ENCODE data around the gene JMJD1C. TPM values are rescaled to one million over a fixed set of nuclear protein-coding genes. Genes with fewer than 3 reads are reported as not detected.
"Not testable (repeated sequence)": the region's sequence is repeated elsewhere in the genome, so short reads cannot be mapped to it uniquely, and the experiment has no call there.

Gene JMJD1C
- polyA plus RNA-seq, 3 donors = 88.6 to 121 (median 109) TPM

DNA sequence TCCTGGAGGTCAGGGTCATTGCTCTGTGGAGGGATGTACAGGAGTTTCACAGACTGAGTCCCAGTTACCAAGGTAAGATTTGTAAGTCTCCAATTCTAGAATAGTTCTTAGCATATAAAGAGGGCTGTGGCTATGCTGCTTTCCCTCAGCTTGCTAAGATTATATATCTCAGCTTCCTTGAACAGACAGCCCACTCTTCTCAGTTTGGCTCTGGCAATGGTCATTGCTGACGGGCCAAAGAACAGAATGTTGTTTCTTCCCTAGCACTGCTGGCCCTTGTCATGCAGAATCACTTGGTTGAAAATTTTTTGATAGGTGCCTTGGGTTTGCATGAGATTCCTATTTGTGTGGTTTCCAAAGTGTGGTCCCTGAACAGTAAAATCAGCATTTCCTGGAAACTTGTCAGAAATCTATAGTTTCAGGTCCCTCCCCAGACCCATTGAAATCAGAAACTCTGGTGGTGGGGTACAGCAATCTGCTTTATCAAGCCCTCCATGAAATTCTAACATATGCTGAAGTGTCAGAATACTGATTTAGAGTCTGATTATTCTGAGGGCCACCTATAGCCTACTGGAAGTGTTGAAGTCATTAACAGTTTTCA is 294.4 kb downstream of the JMJD1C start:
- no peak for DNase-seq (ENCODE audit: extremely low read depth in 1 of 11, low read depth in 9 of 11, low spot score in 4 of 11)

GRCh38 chr10:63169624-63170023 is 296.2 kb downstream of the JMJD1C start:
- DNase-seq (ENCODE audit: extremely low read depth in 1 of 11, low read depth in 9 of 11, low spot score in 4 of 11) = no peak

- no peak for DNase-seq (ENCODE audit: extremely low read depth in 1 of 11, low read depth in 9 of 11, low spot score in 4 of 11)
Measured at GRCh38 chr10:63168821-63169462, 296.8 kb downstream of the JMJD1C start.

DNA sequence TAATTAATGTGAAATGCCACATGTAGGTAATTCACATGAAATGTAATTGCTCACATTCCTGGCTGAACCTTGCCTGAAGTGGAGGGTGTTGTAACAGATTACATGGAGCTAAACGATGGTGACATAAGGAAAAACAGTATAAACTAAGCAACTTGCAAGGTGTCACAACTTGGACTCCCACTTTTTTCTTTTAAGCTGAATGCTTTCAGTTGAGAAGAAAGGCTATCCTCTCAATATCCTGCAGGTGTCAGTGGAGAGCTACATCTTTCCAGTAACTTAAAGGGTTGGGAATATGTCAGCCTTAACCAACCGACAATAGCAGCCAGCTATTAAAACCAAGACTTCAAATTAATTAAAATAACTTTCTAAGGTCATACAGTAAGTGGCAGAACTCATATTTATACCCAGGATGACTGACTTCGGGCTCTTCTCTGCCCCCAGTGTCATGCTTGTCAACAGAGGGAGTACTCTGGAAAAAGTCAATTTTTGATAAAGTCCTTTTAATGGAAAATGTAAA is 299.0 kb downstream of the JMJD1C start:
- DNase-seq (ENCODE audit: extremely low read depth in 1 of 11, low read depth in 9 of 11, low spot score in 4 of 11) = peak; percentile 55 to 84 (median 67)

DNA sequence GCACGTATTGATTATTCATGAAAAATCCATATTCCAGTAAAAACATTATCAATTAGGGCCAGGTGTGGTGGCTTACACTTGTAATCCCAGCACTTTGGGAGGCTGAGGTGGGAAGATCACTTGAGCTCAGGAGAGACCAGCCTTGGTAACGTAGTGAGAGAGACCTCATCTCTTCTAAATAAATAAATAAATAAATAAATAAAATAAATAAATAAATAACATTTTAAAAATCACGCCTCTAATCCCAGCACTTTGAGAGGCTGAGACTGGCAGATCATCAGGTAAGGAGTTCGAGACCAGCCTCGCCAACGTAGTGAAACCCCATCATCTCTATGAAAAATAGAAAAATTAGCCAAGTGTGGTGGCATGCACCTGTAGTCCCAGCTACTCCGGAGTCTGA is 300.5 kb downstream of the JMJD1C start:
- DNase-seq (ENCODE audit: extremely low read depth in 1 of 11, low read depth in 9 of 11, low spot score in 4 of 11) = no peak

- DNase-seq (ENCODE audit: extremely low read depth in 1 of 11, low read depth in 9 of 11, low spot score in 4 of 11) = no peak
Measured at GRCh38 chr10:63164166-63164623, 301.6 kb downstream of the JMJD1C start.

DNA sequence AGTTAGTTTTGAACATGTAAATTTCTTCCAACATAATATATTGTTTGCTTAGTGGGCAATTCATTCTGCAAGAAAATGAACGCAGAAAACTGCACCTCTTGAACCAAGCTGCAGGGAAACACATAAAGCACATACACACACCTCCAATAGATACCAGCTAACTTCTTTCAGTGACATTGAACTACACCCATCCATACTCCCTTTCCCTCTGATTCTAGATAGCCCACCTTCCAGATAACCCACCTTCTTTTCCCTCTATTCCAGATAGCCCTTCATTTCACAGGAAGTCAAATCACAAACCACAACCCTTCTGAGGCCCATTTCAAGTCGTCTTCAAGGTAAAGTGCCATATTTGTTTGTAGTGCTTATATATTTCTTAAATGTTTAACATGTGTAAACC is 304.2 kb downstream of the JMJD1C start:
- no peak for DNase-seq (ENCODE audit: extremely low read depth in 1 of 11, low read depth in 9 of 11, low spot score in 4 of 11)

GRCh38 chr10:63157845-63158624 is 307.7 kb downstream of the JMJD1C start:
- DNase-seq (ENCODE audit: extremely low read depth in 1 of 11, low read depth in 9 of 11, low spot score in 4 of 11) = peak; percentile 53 to 80 (median 72)

- no peak for DNase-seq (ENCODE audit: extremely low read depth in 1 of 11, low read depth in 9 of 11, low spot score in 4 of 11)
Measured at GRCh38 chr10:63156236-63156635, 309.5 kb downstream of the JMJD1C start.

GRCh38 chr10:63155388-63156020 is 310.3 kb downstream of the JMJD1C start:
- no peak for DNase-seq (ENCODE audit: extremely low read depth in 1 of 11, low read depth in 9 of 11, low spot score in 4 of 11)

- DNase-seq (ENCODE audit: extremely low read depth in 1 of 11, low read depth in 9 of 11, low spot score in 4 of 11) = no peak
Measured at GRCh38 chr10:63154546-63155387, 311.0 kb downstream of the JMJD1C start.

DNA sequence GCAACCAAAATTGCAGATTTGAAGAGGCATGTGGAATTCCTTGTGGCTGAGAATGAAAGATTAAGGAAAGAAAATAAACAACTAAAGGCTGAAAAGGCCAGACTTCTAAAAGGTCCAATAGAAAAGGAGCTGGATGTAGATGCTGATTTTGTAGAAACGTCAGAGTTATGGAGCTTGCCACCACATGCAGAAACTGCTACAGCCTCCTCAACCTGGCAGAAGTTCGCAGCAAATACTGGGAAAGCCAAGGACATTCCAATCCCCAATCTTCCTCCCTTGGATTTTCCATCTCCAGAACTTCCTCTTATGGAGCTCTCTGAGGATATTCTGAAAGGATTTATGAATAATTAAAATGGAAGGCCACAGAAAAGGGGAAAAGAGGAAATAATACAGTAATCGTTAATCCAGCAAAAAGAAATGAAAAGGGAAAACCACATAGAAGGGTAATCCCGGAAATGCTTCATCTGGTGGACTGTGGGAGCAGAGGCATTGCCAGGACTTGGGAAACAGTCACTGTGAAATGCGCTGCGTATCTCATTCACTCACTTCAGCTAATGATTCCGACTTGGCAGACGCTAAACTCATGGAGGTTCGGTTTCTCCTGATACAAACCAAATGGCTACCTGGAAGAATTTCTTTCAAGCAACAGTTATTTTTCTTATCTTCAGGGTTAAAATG is 311.8 kb downstream of the JMJD1C start:
- DNase-seq (ENCODE audit: extremely low read depth in 1 of 11, low read depth in 9 of 11, low spot score in 4 of 11) = not testable (repeated sequence)

- no peak for DNase-seq (ENCODE audit: extremely low read depth in 1 of 11, low read depth in 9 of 11, low spot score in 4 of 11)
Measured at GRCh38 chr10:63150745-63151144, 315.0 kb downstream of the JMJD1C start.

GRCh38 chr10:63146503-63146902 is 319.3 kb downstream of the JMJD1C start:
- no peak for DNase-seq (ENCODE audit: extremely low read depth in 1 of 11, low read depth in 9 of 11, low spot score in 4 of 11)

GRCh38 chr10:63145782-63146181 is 320.0 kb downstream of the JMJD1C start:
- DNase-seq (ENCODE audit: extremely low read depth in 1 of 11, low read depth in 9 of 11, low spot score in 4 of 11) = no peak

- DNase-seq (ENCODE audit: extremely low read depth in 1 of 11, low read depth in 9 of 11, low spot score in 4 of 11) = no peak
Measured at GRCh38 chr10:63143987-63144386, 321.8 kb downstream of the JMJD1C start.

GRCh38 chr10:63142136-63142535 is 323.6 kb downstream of the JMJD1C start:
- no peak for DNase-seq (ENCODE audit: extremely low read depth in 1 of 11, low read depth in 9 of 11, low spot score in 4 of 11)

DNA sequence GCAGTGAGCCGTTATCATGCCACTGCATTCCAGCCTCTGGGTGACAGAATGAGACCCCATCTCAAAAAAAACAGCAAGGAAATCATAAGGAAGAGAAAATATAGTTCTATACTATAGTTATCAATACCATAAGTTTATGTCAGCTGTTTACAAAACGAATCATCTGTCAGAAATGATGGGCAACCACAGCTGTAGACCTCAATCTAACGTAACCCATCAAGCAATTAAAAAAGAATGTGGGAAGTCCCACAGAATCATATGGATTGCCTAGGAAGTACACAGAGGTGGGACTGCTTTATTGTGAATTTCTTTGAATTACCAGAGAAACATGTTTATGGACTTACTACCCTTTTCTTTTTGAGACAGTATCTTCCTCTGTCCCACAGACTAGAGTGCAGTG is 325.7 kb downstream of the JMJD1C start:
- no peak for DNase-seq (ENCODE audit: extremely low read depth in 1 of 11, low read depth in 9 of 11, low spot score in 4 of 11)

All from renal cortex interstitium (tissue), 11 donors.